Trophoblast cell (in vitro differentiated cells and primary cell): ENCODE data around the gene MORC4.

Experiments used
- DNase-seq, 2 donors: peaks; one replicate each; pipeline ENCODE4 v3.0.0-alpha.2; 2016
- H2AFZ ChIP-seq: 2 replicates; pipeline ENCODE4 v1.6.1; 2013; ENCODE audit warnings: low read length, moderate library complexity, mild to moderate bottlenecking; ENCODE audit not compliant: insufficient read depth, poor library complexity
- H2AK5ac ChIP-seq: 2 replicates; pipeline ENCODE4 v1.6.1; 2013; ENCODE audit warnings: mild to moderate bottlenecking, low read length
- H2BK120ac ChIP-seq: 2 replicates; pipeline ENCODE4 v1.6.1; 2013; ENCODE audit warnings: low read length, mild to moderate bottlenecking, moderate library complexity; ENCODE audit not compliant: insufficient read depth, poor library complexity
- H2BK12ac ChIP-seq: 2 replicates; pipeline ENCODE4 v1.6.1; 2013; ENCODE audit warnings: mild to moderate bottlenecking, low read length, moderate library complexity
- H2BK5ac ChIP-seq: 2 replicates; pipeline ENCODE4 v1.6.1; 2013; ENCODE audit warnings: low read length, low read depth, moderate library complexity, mild to moderate bottlenecking; ENCODE audit not compliant: poor library complexity
- H3K14ac ChIP-seq: 2 replicates; pipeline ENCODE4 v1.6.1; 2013; ENCODE audit warnings: mild to moderate bottlenecking, low read length
- H3K18ac ChIP-seq: 2 replicates; pipeline ENCODE4 v1.6.1; 2013; ENCODE audit warnings: mild to moderate bottlenecking, low read length
- H3K23ac ChIP-seq: 2 replicates; pipeline ENCODE4 v1.6.1; 2013; ENCODE audit warnings: low read length
- H3K27ac ChIP-seq: 2 replicates; pipeline ENCODE4 v1.5.1; 2013; ENCODE audit warnings: low read depth, mild to moderate bottlenecking, inconsistent platforms, low read length, moderate library complexity
- H3K27me3 ChIP-seq: 2 replicates; pipeline ENCODE4 v1.6.1; 2013; ENCODE audit warnings: inconsistent platforms, mild to moderate bottlenecking, low read length, moderate library complexity; ENCODE audit not compliant: insufficient read depth
- H3K36me3 ChIP-seq, 2 experiments: 1 replicate in 1 of 2; 2 replicates in 1 of 2; pipeline ENCODE4 v1.6.1; 2013; ENCODE audit warnings: low read length in 2 of 2, mild to moderate bottlenecking in 2 of 2, moderate library complexity in 1 of 2; ENCODE audit not compliant: insufficient read depth in 2 of 2, control insufficient read depth in 1 of 2
- H3K4ac ChIP-seq: 2 replicates; pipeline ENCODE4 v1.6.1; 2013; ENCODE audit warnings: low read depth, mild to moderate bottlenecking, low read length, moderate library complexity
- H3K4me1 ChIP-seq, 2 experiments: 1 replicate in 1 of 2; 2 replicates in 1 of 2; pipeline ENCODE4 v1.6.1; 2013; ENCODE audit warnings: low read length in 2 of 2, mild to moderate bottlenecking in 2 of 2, moderate library complexity in 1 of 2; ENCODE audit not compliant: insufficient read depth in 2 of 2, control insufficient read depth in 1 of 2
- H3K4me2 ChIP-seq: 2 replicates; pipeline ENCODE4 v1.6.1; 2013; ENCODE audit warnings: inconsistent platforms, mild to moderate bottlenecking, low read length, moderate library complexity
- H3K4me3 ChIP-seq: 2 replicates; pipeline ENCODE4 v1.5.1; 2013; ENCODE audit warnings: mild to moderate bottlenecking, low read depth, low read length, inconsistent platforms
- H3K79me1 ChIP-seq: one replicate; pipeline ENCODE4 v1.6.1; 2013; ENCODE audit warnings: low read length
- H3K79me2 ChIP-seq: 2 replicates; pipeline ENCODE4 v1.6.1; 2013; ENCODE audit warnings: low read length, mild to moderate bottlenecking; ENCODE audit not compliant: control insufficient read depth, insufficient read depth, poor library complexity
- H3K9ac ChIP-seq: 2 replicates; pipeline ENCODE4 v1.6.1; 2013; ENCODE audit warnings: mild to moderate bottlenecking, low read length
- H3K9me3 ChIP-seq: 2 replicates; pipeline ENCODE4 v1.6.1; 2013; ENCODE audit warnings: low read depth, mild to moderate bottlenecking, control low read depth, inconsistent platforms, low read length; ENCODE audit not compliant: insufficient read depth
- H4K12ac ChIP-seq: 2 replicates; pipeline ENCODE4 v1.6.1; 2013; ENCODE audit warnings: low read depth, mild to moderate bottlenecking, low read length, moderate library complexity
- H4K8ac ChIP-seq: 2 replicates; pipeline ENCODE4 v1.6.1; 2013; ENCODE audit warnings: low read depth, mild to moderate bottlenecking, low read length, moderate library complexity
- H4K91ac ChIP-seq: one replicate; pipeline ENCODE4 v1.6.1; 2013; ENCODE audit warnings: low read depth, mild to moderate bottlenecking, low read length, moderate library complexity
- WGBS: extraction: QIAGEN DNeasy Blood & Tissue Kit; methylation state at CpG from one replicate; pipeline ENCODE4 v1.1.7; 2013; ENCODE audit warnings: missing lambda C conversion rate; ENCODE audit not compliant: insufficient read length, insufficient coverage; ENCODE audit errors: extremely low coverage; 5-methylcytosine and 5-hydroxymethylcytosine counted together

The MORC4 gene

GRCh38 chrX:106946464-106946863 is 53.5 kb downstream of the MORC4 start:
- Histone ChIP-seq H2BK120ac (no peak overlapping the region), H3K27me3 (no peaks in the 10 kb centered on the region), H2AK5ac (no peak overlapping the region), H3K4ac (no peak overlapping the region), H3K23ac (no peak overlapping the region), H2BK5ac (no peak overlapping the region), H2AFZ (no peak overlapping the region), H2BK12ac (no peak overlapping the region), H3K14ac (no peak overlapping the region), H3K9ac (no peak overlapping the region), H3K36me3 (peaks cover 0 to 1% of the 10 kb centered on the region in 2 experiments), H4K12ac (no peak overlapping the region), H3K9me3 (no peaks in the 10 kb centered on the region), H3K79me1 (no peaks in the 10 kb centered on the region), H3K79me2 (no peaks in the 10 kb centered on the region), H4K8ac (no peak overlapping the region), H3K18ac (no peak overlapping the region), H3K27ac (no peak overlapping the region), H3K4me3 (no peak overlapping the region), H3K4me2 (no peak overlapping the region), H4K91ac (no peak overlapping the region), H3K4me1 (no peaks in the 10 kb centered on the region)
- peak in 1 of 2 donors; percentile 31 for DNase-seq
- no CpG with 5 or more reads among the region's 3 CpGs for WGBS

DNA sequence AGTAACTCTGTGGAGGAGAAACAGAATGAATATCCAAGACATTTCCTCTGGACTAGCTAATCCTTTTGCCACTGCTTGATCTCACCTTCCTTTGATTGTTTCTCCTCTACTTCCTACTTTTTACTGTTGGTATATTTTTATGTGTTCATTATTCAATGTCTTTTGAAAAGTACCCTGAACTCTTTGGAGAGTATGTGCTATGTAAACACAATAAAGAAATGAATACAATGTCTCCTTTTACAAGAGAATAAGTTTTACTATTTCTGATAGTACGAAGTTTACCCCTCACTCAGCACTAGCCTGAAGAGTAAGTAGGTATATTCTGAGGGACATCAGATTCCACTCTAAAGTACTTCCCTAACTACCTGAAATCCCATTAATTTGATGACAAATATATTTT is 59.9 kb downstream of the MORC4 start:
- Histone ChIP-seq H3K27ac (no peak overlapping the region), H3K4me2 (no peak overlapping the region), H2BK12ac (no peak overlapping the region), H2AK5ac (no peak overlapping the region), H4K91ac (no peak overlapping the region), H4K12ac (no peak overlapping the region), H2AFZ (no peak overlapping the region), H3K14ac (no peak overlapping the region), H3K9me3 (no peaks in the 10 kb centered on the region), H3K18ac (no peak overlapping the region), H4K8ac (no peak overlapping the region), H3K36me3 (no peaks in the 10 kb centered on the region), H3K4ac (no peak overlapping the region), H3K23ac (no peak overlapping the region), H3K79me2 (no peaks in the 10 kb centered on the region), H3K4me3 (no peak overlapping the region), H3K27me3 (no peaks in the 10 kb centered on the region), H3K79me1 (no peaks in the 10 kb centered on the region), H2BK5ac (no peak overlapping the region), H3K9ac (no peak overlapping the region), H3K4me1 (peaks cover 0 to 2% of the 10 kb centered on the region in 2 experiments), H2BK120ac (no peak overlapping the region)
- no CpG with 5 or more reads among the region's 1 CpG for WGBS
- DNase-seq, result no peak

DNA sequence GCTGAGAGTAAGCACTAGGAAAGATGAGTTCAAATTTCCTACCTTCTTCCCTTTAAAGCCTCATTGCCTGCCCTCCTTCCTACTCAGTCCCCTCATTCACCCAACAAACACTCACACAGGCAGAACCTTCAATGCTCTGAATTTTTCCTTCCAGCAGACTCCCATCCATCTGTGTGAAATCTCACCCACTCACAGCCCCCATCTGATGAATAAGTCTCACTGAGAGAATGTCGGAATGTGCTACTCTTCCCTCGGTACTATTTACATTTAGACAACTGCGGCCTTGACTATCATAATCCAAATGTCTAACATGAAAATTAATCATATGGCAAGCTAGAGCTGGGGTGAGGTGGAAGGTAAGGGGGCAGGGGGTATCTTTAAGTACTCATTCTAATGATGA is 60.4 kb downstream of the MORC4 start:
- Histone ChIP-seq H3K4me2 (no peak overlapping the region), H2AK5ac (no peak overlapping the region), H2BK12ac (no peak overlapping the region), H4K12ac (no peak overlapping the region), H4K8ac (no peak overlapping the region), H2BK120ac (no peak overlapping the region), H3K18ac (no peak overlapping the region), H3K23ac (no peak overlapping the region), H3K79me2 (no peaks in the 10 kb centered on the region), H3K27me3 (no peaks in the 10 kb centered on the region), H2BK5ac (no peak overlapping the region), H3K79me1 (no peaks in the 10 kb centered on the region), H3K14ac (no peak overlapping the region), H3K9me3 (no peaks in the 10 kb centered on the region), H3K4me1 (peaks cover 0 to 2% of the 10 kb centered on the region in 2 experiments), H3K36me3 (no peaks in the 10 kb centered on the region), H3K27ac (no peak overlapping the region), H2AFZ (no peak overlapping the region), H4K91ac (peak overlapping the region; percentile 43), H3K4me3 (no peak overlapping the region), H3K4ac (no peak overlapping the region), H3K9ac (no peak overlapping the region)
- peak in 1 of 2 donors; percentile 26 for DNase-seq
- WGBS, result no CpG with 5 or more reads among the region's 3 CpGs

DNA sequence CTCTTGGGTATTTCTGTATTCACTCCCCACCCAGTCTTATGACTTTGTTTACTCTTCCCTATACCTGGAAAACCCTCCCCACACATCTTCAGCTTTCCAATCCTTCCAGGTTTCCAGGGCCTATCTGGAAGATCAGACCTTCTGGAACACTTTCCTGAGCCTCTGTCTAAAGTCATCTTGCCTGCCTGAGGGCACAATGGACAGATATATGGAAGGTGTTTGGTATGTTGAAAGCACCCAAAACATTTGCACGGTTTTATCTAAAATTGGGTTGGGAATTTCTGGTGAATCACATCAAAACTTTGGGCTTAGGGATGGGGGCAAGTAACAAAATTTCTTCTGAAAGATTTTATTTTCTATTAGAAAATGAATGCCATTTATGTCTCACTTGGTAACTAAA is 63.8 kb downstream of the MORC4 start:
- Histone ChIP-seq H3K4ac (no peak overlapping the region), H3K4me1 (peaks cover 12 to 13% of the 10 kb centered on the region in 2 experiments), H3K27me3 (no peaks in the 10 kb centered on the region), H3K9me3 (no peaks in the 10 kb centered on the region), H2AFZ (no peak overlapping the region), H4K91ac (no peak overlapping the region), H3K36me3 (no peaks in the 10 kb centered on the region), H4K8ac (no peak overlapping the region), H3K14ac (no peak overlapping the region), H3K79me2 (no peaks in the 10 kb centered on the region), H2BK5ac (no peak overlapping the region), H3K4me2 (no peak overlapping the region), H3K18ac (no peak overlapping the region), H4K12ac (no peak overlapping the region), H2BK120ac (no peak overlapping the region), H2BK12ac (no peak overlapping the region), H3K23ac (no peak overlapping the region), H2AK5ac (no peak overlapping the region), H3K79me1 (peaks cover 5% of the 10 kb centered on the region), H3K4me3 (no peak overlapping the region), H3K9ac (no peak overlapping the region), H3K27ac (peak overlapping the region; percentile 53)
- WGBS, result no CpG with 5 or more reads among the region's 1 CpG
- peak; percentile 56 to 83 for DNase-seq
